GM23338 (cell line): ENCODE results near the gene CFAP141.

Source experiments
- CREB1 ChIP-seq: fragments of 250-450 bp; sonication (Bioruptor Pico); IDR thresholded peaks from 2 replicates; pipeline ENCODE4 v1.5.0; 2020; ENCODE audit warnings: low read depth, mild to moderate bottlenecking, moderate library complexity
- CTCF ChIP-seq, 2 experiments: fragments of 200-600 bp in 1 of 2; sonication (generic) in 1 of 2; conservative IDR thresholded peaks; 2 replicates each; pipeline versions ENCODE4 v1.5.1 to v1.6.1; 2016 to 2017; ENCODE audit warnings: antibody characterized with exemption in 2 of 2, low read depth in 2 of 2, mild to moderate bottlenecking in 2 of 2, moderate library complexity in 1 of 2
- ETS1 ChIP-seq: IDR thresholded peaks from 2 replicates; pipeline ENCODE4 v1.6.1; 2016; ENCODE audit warnings: antibody characterized with exemption
- EZH2 ChIP-seq: fragments of 200-600 bp; sonication (generic); IDR thresholded peaks from one replicate; pipeline ENCODE4 v1.8.0; 2017; ENCODE audit warnings: antibody characterized with exemption, mild to moderate bottlenecking, low read depth; ENCODE audit not compliant: unreplicated experiment
- EZH2phosphoT487 ChIP-seq: fragments of 200-600 bp; sonication (generic); IDR thresholded peaks from one replicate; pipeline ENCODE4 v1.8.1; 2018; ENCODE audit warnings: antibody characterized with exemption; ENCODE audit not compliant: unreplicated experiment
- JUNB ChIP-seq: IDR thresholded peaks from one replicate; pipeline ENCODE4 v1.6.1; 2016; ENCODE audit warnings: antibody characterized with exemption; ENCODE audit not compliant: unreplicated experiment
- NANOG ChIP-seq: IDR thresholded peaks from 2 replicates; pipeline ENCODE4 v1.6.1; 2016; ENCODE audit warnings: antibody characterized with exemption, borderline replicate concordance
- POLR2AphosphoS5 ChIP-seq: IDR thresholded peaks from 2 replicates; pipeline ENCODE4 v1.6.1; 2016; ENCODE audit warnings: antibody characterized with exemption, low read depth
- REST ChIP-seq: IDR thresholded peaks from one replicate; pipeline ENCODE4 v1.6.1; 2018; ENCODE audit warnings: antibody characterized with exemption; ENCODE audit not compliant: unreplicated experiment
- STAT1 ChIP-seq: IDR thresholded peaks from one replicate; pipeline ENCODE4 v1.6.1; 2016; ENCODE audit warnings: antibody characterized with exemption; ENCODE audit not compliant: unreplicated experiment
- ZNF114 ChIP-seq: fragments of 250-450 bp; sonication (Bioruptor Pico); IDR thresholded peaks from 2 replicates; pipeline ENCODE4 v1.5.0; 2020; ENCODE audit warnings: mild to moderate bottlenecking, moderate library complexity
- ZNF331 ChIP-seq: fragments of 250-450 bp; sonication (Bioruptor Pico); IDR thresholded peaks from 2 replicates; pipeline ENCODE4 v1.5.0; 2020; ENCODE audit warnings: low read depth, mild to moderate bottlenecking, moderate library complexity
- ZNF462 ChIP-seq: fragments of 250-450 bp; sonication (Bioruptor Pico); IDR thresholded peaks from 2 replicates; pipeline ENCODE4 v1.5.0; 2020; ENCODE audit warnings: mild to moderate bottlenecking, moderate library complexity

- no peak for TF ChIP-seq CTCF (conservative IDR thresholded peaks at IDR 0.05; ENCODE audit: low read depth in 2 of 2)
- no peak for TF ChIP-seq EZH2
- no peak for TF ChIP-seq CREB1 (CRISPR knock-in tag)
- TF ChIP-seq EZH2phosphoT487 = no peak
- no peak for TF ChIP-seq ETS1
- no peak for TF ChIP-seq POLR2AphosphoS5
- TF ChIP-seq STAT1 = no peak
- TF ChIP-seq JUNB = no peak
- TF ChIP-seq ZNF462 (CRISPR knock-in tag) = no peak
- no peak for TF ChIP-seq REST
- TF ChIP-seq NANOG = no peak
- TF ChIP-seq ZNF331 (CRISPR knock-in tag) = no peak
- no peak for TF ChIP-seq ZNF114
Observed at GRCh38 chr1:154190550-154190949, 15.6 kb downstream of the CFAP141 start.
